CD4-positive, alpha-beta T cell treated with Interleukin-17A for 4 hours (primary cell): ENCODE data around the gene ALLC.
"Not testable (repeated sequence)": the region's sequence is repeated elsewhere in the genome, so short reads cannot be mapped to it uniquely, and the experiment has no call there.

ENCODE experiments used
- DNase-seq: peaks from one replicate; pipeline ENCODE4 v3.0.0-alpha.2; 2020; ENCODE audit warnings: mixed read lengths

The ALLC gene

DNA sequence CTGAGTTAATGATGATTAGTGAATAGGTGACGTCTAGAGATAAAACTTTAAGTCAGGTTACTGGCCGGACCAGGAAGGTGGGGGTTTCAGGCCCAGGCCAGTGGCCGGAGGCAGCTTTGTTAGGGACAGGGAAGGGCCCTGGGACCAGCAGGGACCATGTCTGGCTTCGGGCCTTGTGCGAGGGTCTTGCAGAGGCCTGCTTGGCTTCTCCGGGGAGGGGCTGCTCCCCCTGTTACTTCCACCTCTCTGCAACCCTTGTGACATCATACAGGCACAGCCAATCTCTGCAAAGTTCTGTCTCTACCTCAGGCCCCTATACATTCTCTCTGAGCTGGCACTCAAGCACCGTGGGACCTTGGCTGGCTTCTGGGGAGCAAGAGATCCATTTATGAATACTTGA is at the start of gene ALLC:
Gene ALLC, plus strand, starts transcription at position 320 of the 400 bp plus-strand sequence. CDS start 12,958 bp downstream, outside the sequence.
- DNase-seq, result no peak

DNA sequence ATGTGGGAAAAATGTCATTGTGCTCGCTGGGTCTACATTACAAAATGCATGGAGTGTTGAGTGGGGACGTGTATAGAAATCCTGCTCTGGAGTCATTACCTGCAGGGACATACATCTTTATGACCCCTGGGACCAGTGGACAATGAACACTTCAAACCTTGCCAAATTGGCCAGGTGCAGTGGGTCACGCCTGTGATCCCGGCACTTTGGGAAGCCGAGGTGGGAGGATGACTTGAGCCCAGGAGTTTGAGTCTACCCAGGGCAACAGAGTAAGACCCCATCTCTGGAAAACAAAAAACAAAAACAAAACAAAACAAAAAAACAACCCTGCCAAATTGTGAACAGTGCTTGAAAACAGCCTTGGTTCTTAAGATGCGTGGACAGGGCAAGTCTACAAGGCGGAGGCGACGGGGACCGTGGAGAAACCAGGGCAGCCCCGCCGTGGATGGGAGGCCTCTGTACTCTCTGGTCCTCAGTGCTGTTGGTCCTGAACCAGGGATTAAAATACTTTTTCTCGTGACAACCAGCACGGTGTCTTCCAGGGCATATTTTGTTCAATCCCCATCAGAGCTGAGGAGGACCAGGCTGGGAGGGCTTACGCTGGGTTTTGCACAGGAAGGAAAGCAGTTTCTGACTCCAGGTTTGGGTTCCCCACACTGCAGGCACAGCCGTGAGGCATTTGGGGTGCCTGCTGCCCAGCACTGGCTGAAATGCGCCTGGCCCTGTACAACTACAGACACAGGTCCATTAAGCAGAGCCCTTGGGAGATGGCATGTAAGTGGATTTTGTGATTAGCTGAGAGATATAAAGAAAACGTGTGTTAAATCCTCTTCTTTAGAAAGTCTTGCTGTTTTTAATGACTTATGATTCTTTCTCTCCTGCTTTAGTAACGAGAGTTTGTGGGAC is 49.4 kb upstream of the ALLC start:
- DNase-seq, result no peak

GRCh38 chr2:3609279-3609673 is 48.7 kb upstream of the ALLC start:
- peak; percentile 51 for DNase-seq

DNA sequence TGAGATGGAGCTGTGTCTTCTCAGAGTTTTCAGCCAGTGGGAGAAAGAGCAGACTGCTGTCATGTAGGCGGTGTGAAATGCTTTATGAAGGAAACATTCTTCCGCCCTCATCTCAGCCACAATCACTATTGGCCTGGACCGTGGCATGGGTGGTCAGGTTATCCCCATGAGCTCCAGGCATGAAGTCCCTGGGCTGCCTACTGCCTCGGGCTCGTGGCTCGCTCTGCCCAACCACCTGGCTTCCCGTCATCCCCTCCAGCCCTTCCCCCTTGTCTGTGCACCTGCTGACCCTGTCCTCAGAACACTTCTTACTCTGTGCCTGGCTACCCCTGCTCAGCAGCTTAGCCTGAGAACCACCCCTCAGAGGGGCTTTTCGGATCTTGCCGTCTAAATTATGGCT is 47.6 kb upstream of the ALLC start:
- DNase-seq, result no peak

DNA sequence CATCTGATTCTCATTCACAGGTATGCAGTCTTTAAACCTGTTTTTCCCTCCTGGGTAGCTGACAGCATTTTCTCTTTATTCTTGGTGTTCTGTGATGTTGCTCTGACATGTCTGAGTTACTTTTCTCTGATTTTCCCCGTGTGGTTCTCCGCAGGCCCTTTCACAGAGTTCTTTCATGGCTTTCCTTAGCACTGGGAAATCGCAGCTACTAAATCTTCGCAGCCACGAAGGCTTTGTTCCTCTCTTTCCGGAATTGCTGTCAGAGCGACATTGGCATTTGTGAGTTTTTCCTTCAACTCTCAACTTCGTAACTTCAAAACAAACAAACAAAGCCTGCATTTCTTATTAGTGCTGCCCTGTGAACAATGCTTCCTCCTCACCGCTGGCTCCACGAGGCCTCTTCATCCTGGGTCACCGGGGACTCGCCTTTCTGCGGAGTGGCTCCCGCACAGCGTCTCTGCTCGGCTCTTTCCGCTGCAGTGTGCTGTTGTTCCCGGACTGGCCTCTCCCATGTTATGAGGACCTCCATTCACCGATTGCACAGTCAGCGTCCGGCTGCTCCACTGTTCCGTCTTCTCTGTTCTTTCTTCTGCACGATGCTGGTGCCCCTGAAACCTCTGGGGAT is 47.0 kb upstream of the ALLC start:
- no peak for DNase-seq

DNA sequence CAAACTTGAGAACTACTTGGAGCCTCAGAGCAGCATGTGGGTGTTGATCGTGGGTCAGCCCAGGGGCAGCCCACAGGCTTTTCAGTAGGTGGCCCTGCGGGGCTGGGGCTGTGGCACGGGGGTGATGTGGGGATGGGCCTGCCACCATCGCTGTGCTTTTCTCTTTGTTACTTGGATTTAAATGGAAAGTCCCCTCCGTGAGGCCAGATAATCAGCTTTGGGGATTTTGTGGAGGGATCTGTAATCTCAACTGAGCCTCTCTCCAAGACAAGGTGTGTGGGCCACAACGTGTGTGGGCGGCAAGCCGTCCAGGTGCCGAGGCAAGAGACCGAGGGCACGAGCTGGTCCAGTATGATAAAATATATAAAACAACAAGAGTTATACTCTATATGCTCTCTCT is 46.4 kb upstream of the ALLC start:
- no peak for DNase-seq

DNA sequence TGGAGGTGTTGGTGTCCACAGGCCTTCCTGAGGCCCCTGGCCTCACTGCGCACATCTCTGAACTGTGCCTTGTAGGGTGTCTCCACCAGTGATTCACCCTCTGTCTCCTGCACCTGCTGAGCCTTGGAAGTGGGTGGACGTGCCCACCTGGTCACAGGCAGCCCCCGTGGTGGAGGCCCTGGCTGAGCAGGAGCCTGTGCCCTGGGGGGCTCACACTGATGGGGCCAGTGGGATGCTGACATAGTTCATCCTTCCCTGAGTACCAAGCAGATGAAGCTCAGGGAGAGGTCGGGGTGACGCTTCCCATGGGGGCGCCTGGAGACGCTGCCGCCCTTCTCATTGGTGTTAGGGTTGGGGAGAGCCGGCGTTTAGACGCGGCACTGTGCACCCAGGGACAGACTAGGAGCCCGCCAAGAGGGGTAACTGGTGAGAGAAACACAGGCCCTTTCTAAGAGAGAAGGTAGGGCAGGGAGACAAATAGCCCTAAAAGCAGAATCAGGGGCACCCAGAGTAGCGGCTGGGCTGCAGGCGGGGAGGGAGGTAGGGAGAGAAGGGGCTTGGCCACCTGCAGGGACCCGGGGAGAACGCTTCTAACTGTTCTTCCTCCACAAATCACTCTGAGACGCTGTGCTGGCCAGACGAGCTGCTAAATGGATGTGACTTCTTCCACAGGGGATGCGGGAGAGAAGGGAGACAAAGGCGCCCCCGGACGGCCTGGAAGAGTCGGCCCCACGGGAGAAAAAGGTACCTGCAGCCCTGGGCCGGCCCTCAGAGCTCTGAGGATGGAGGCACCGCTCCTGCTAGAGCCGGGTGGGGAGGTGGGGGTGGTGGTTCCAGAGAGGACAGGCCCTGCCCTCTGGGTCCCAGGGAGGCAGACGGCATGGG is 45.1 kb upstream of the ALLC start:
- DNase-seq, result no peak

- DNase-seq, result no peak
These were observed 44.5 kb upstream of the ALLC start for GRCh38 chr2:3613524-3613905.

DNA sequence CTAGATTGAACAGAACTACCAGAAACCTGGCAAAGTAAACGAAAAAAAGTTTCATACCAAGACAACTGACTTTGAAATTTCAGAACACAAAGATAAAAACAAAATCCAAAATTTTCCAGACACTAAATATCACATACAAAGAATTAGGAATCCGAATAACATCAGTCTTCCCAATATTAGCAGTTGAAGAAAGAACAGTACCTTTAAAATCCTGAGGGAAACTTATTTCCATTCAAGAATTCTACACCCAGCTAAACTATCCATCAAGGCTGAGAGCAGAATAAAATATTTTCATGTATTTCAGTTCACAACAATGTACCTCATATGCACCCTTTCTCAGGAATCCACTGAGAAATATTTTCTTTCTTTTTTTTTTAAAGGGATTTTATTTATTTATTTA is 43.3 kb upstream of the ALLC start:
- not testable (repeated sequence) for DNase-seq

DNA sequence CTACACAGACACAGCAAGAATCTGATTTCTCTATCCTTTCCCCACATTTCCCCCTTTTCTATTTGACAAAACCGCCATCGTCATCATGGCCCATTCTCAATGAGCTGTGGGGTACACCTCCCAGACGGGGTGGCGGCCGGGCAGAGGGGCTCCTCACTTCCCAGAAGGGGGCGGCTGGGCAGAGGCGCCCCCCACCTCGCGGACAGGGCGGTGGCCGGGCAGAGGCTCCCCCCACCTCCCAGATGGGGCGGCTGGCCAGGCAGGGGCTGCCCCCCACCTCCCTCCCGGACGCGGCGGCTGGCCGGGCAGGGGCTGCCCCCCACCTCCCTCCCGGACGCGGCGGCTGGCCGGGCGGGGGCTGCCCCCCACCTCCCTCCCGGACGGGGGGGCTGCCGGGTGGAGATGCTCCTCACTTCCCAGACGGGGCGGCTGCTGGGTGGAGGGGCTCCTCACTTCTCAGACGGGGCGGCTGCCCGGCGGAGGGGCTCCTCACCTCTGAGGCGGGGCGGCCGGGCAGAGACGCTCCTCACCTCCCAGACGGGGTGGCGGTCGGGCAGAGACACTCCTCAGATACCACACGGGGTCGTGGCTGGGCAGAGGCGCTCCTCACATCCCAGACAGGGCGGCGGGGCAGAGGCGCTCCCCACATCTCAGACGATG is 42.3 kb upstream of the ALLC start:
- DNase-seq, result not testable (repeated sequence)

GRCh38 chr2:3616435-3617197 is 41.4 kb upstream of the ALLC start:
- DNase-seq, result not testable (repeated sequence)

DNA sequence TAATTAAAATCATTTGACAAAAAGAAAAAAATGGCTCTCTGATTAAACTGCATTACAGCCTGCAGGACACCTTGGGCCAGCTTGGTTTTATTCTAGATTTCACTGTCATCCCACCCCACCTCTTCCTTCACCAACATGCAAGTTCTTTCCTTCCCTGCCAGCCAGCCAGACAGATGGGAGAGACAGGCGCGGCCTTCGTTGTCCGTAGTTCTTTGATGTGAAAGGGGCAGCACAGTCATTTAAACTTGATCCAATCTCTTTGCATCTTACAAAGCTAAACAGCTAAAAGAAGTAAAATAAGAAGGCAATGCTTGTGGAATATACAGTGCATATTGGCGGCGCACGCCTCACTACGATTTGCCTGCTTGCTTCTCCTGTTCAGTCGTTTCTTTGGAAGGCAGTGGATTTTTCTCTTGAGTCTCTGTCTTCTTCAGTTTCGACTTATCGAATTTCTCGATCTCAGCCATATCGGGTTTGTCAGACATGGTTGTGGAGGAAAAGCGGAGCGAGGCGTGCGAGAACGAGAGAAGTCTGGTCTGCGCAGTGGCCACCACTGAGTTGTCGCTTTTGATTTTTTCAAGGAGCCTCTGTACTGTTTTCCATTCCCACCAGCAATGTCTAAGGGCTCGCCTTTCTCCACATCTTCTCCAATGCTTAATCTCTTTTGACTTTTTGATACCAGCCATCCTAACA is 40.7 kb upstream of the ALLC start:
- DNase-seq, result no peak

DNA sequence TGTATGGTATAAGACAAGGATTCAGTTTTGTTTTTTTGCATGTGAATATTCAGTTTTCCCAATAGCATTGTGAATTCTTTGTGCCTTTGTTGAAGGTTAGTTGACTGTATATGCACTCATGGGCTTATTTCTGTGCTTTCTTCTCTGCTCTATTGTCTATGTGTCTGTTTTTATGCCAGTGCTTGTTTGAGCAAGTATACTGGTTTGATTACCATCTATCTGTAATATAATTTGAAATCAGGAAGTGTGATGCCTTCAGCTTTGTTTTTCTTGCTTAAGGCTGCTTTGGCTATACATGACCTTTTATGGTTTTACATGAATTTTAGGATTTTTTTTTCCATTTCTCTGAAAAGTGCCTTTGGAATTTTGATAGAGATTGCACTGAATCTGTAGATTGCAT is 39.6 kb upstream of the ALLC start:
- DNase-seq, result no peak

- DNase-seq, result no peak
These were observed 39.0 kb upstream of the ALLC start for GRCh38 chr2:3619033-3619432.

- not testable (repeated sequence) for DNase-seq
These were observed 38.3 kb upstream of the ALLC start for GRCh38 chr2:3619661-3620060.

- no peak for DNase-seq
These were observed 37.2 kb upstream of the ALLC start for GRCh38 chr2:3620834-3621233.

- no peak for DNase-seq
These were observed 35.0 kb upstream of the ALLC start for GRCh38 chr2:3622967-3623366.

DNA sequence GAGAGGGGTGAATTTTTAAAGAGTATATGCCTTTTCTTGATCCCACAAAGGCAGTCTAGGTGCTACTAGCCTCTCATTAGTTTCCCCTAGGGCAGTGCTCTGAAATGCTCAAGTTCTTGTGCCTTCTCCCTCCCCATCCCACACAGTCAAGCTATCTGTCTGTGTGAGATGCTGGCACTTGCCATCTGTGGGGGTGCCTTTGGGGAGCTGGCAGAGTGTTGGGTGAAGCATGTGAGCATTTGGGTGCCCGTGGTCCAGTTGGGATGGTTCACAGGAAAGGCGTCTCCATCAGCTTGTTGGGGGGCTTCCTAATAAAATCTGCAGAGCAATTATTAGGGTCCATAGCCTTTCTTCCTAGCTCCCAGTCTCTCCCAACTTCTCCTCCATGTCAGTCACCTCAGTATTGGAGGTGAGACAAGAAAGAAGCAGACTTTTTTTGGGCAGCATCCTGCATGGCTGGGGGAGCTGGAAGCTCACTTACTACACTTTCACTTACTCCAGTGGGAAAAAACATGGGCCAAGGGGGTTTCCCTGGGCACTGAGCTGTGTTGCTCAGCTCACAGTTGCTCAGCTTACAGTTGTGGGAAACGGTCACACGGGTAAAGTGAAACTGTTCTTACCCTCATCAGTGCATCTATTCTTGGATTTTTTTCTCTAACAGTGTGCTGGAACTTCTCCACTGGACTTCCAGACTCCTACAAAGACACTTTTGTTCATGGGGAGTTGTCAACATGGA is 33.8 kb upstream of the ALLC start:
- no peak for DNase-seq

DNA sequence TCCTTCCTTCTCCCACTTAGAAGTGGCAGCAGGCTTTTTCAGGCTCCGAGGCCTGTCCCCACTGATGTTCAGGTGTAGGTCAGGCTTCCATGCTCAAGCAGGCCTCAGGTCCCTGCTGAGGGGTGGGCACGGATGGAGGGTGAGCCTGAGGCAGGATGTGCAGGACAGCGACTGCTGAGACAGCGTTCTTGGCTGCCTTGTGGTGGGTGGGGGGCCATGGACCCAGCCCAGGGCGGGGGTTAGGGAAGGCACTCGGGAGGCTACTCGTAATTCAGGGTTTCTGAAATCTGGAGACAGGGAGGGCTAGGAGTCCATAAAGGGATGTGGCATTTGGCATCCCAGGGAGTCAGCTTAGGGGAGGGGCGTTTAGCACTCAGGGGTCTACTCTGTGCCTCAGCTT is 32.8 kb upstream of the ALLC start:
- no peak for DNase-seq

- no peak for DNase-seq
These were observed 31.7 kb upstream of the ALLC start for GRCh38 chr2:3626118-3626811.
